Neuronal stem cell (in vitro differentiated cells): ENCODE results near the gene A2M.

Experiments used
- DNase-seq: peaks from one replicate; pipeline ENCODE4 v3.0.0-alpha.2; 2013; ENCODE audit warnings: low spot score
- H2AFZ ChIP-seq: one replicate; pipeline ENCODE4 v1.6.1; 2013; ENCODE audit warnings: mild to moderate bottlenecking, low read length, inconsistent platforms
- H2AK5ac ChIP-seq: 2 replicates; pipeline ENCODE4 v1.6.1; 2013; ENCODE audit warnings: low read depth, mild to moderate bottlenecking, inconsistent platforms, low read length, moderate library complexity, mixed read lengths
- H2BK120ac ChIP-seq: 2 replicates; pipeline ENCODE4 v1.6.1; 2013; ENCODE audit warnings: low read depth, mild to moderate bottlenecking, inconsistent platforms, low read length, moderate library complexity, mixed read lengths
- H2BK12ac ChIP-seq: one replicate; pipeline ENCODE4 v1.6.1; 2013; ENCODE audit warnings: low read length, inconsistent platforms
- H2BK15ac ChIP-seq: 2 replicates; pipeline ENCODE4 v1.6.1; 2013; ENCODE audit warnings: mild to moderate bottlenecking, low read length, inconsistent platforms, mixed read lengths
- H2BK5ac ChIP-seq: one replicate; pipeline ENCODE4 v1.6.1; 2013; ENCODE audit warnings: inconsistent platforms, mild to moderate bottlenecking, low read length, moderate library complexity
- H3K14ac ChIP-seq: one replicate; pipeline ENCODE4 v1.6.1; 2013; ENCODE audit warnings: low read length, inconsistent platforms
- H3K18ac ChIP-seq: 2 replicates; pipeline ENCODE4 v1.6.1; 2013; ENCODE audit warnings: low read length, inconsistent platforms
- H3K23ac ChIP-seq: 2 replicates; pipeline ENCODE4 v1.6.1; 2013; ENCODE audit warnings: low read depth, mild to moderate bottlenecking, mixed read lengths, low read length, inconsistent platforms; ENCODE audit not compliant: poor library complexity
- H3K27ac ChIP-seq: replicated peaks from 3 replicates; pipeline ENCODE4 v1.5.1; 2013; ENCODE audit warnings: low read length, inconsistent platforms
- H3K27me3 ChIP-seq, 3 experiments: 2 replicates each; pipeline ENCODE4 v1.6.1; 2013; ENCODE audit warnings: low read length in 3 of 3, mild to moderate bottlenecking in 2 of 3, inconsistent platforms in 1 of 3, low read depth in 1 of 3, mixed read lengths in 1 of 3, moderate library complexity in 1 of 3; ENCODE audit not compliant: control insufficient read depth in 3 of 3, insufficient read depth in 3 of 3
- H3K36me3 ChIP-seq, 2 donors: replicated peaks in 1 of 2; 2 replicates each; pipeline ENCODE4 v1.6.1; 2013; ENCODE audit warnings: low read length in 2 of 2; ENCODE audit not compliant: control insufficient read depth in 2 of 2, insufficient read depth in 2 of 2
- H3K4ac ChIP-seq: 2 replicates; pipeline ENCODE4 v1.6.1; 2013; ENCODE audit warnings: inconsistent platforms, mild to moderate bottlenecking, low read length, moderate library complexity
- H3K4me1 ChIP-seq, 2 donors: 1 replicate in 1 of 2; 2 replicates in 1 of 2; pipeline ENCODE4 v1.6.1; 2013; ENCODE audit warnings: low read length in 2 of 2, low read depth in 1 of 2; ENCODE audit not compliant: control insufficient read depth in 2 of 2, insufficient read depth in 1 of 2
- H3K4me2 ChIP-seq: one replicate; pipeline ENCODE4 v1.6.1; 2013; ENCODE audit warnings: mild to moderate bottlenecking, low read length, inconsistent platforms; ENCODE audit not compliant: insufficient read depth, poor library complexity, severe bottlenecking
- H3K4me3 ChIP-seq, 2 donors: 2 replicates each; pipeline ENCODE4 v1.5.1; 2013; ENCODE audit warnings: low read length in 2 of 2, mild to moderate bottlenecking in 2 of 2, inconsistent platforms in 1 of 2, moderate library complexity in 1 of 2
- H3K79me1 ChIP-seq: one replicate; pipeline ENCODE4 v1.6.1; 2013; ENCODE audit warnings: low read depth, mild to moderate bottlenecking, inconsistent platforms, low read length, moderate library complexity
- H3K9ac ChIP-seq: one replicate; pipeline ENCODE4 v1.6.1; 2013; ENCODE audit warnings: mild to moderate bottlenecking, low read depth, low read length, inconsistent platforms; ENCODE audit not compliant: poor library complexity
- H3K9me3 ChIP-seq, 2 donors: replicated peaks in 1 of 2; 2 replicates each; pipeline versions ENCODE3 to v1.6.1; 2013; ENCODE audit warnings: low read length in 2 of 2, mild to moderate bottlenecking in 2 of 2, inconsistent platforms in 1 of 2, low read depth in 1 of 2, mixed read lengths in 1 of 2, moderate library complexity in 1 of 2; ENCODE audit not compliant: control insufficient read depth in 2 of 2, insufficient read depth in 1 of 2
- H4K8ac ChIP-seq: one replicate; pipeline ENCODE4 v1.6.1; 2013; ENCODE audit warnings: low read depth, mild to moderate bottlenecking, inconsistent platforms, low read length, moderate library complexity
- H4K91ac ChIP-seq: one replicate; pipeline ENCODE4 v1.6.1; 2013; ENCODE audit warnings: low read length, low read depth, mild to moderate bottlenecking, inconsistent platforms; ENCODE audit not compliant: poor library complexity
- WGBS, 2 donors: extraction: QIAGEN DNeasy Blood & Tissue Kit; methylation state at CpG; one replicate each; pipeline ENCODE4 v1.1.7; 2013; ENCODE audit warnings: missing lambda C conversion rate in 2 of 2, mixed read lengths in 1 of 2; ENCODE audit not compliant: insufficient read length in 2 of 2, insufficient replicate concordance in 1 of 2; ENCODE audit errors: extremely low coverage in 2 of 2; 5-methylcytosine and 5-hydroxymethylcytosine counted together

Gene A2M

DNA sequence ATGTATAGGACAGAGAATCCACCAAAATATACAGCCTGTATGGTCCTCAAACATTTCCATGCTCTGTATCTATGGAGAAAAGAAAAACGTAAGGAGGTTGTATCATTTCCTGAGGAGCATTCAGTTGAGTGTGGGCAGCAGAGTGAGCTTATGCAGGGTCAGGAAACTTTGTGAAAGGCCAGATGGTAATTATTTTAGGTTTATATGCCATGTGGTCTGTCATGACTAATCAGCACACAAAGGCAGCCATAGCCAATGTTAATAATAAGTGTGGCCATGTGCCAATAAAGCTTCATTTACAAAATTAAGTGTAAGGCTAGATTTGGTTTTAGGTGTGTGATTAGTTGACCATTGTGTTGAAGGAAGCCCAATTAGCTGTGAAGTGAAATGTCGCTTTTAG lies 33.2 kb upstream of the A2M start:
- no peak overlapping the region for H2BK120ac ChIP-seq
- H3K23ac ChIP-seq = no peak overlapping the region
- H3K4me3 ChIP-seq = no peak overlapping the region
- no CpG with 5 or more reads among the region's 2 CpGs for WGBS, 2 donors
- no peak overlapping the region for H3K27ac ChIP-seq
- no peak overlapping the region for H3K14ac ChIP-seq
- H2BK12ac ChIP-seq = no peak overlapping the region
- H3K4me2 ChIP-seq = no peak overlapping the region
- H3K9me3 ChIP-seq = peaks cover 4 to 32% of the 10 kb centered on the region in 2 donors
- H2BK5ac ChIP-seq = no peak overlapping the region
- H4K8ac ChIP-seq = no peak overlapping the region
- H3K4ac ChIP-seq = no peak overlapping the region
- H3K27me3 ChIP-seq = no peaks in the 10 kb centered on the region
- no peak overlapping the region for H4K91ac ChIP-seq
- no peak for DNase-seq
- H2BK15ac ChIP-seq = no peak overlapping the region
- H2AK5ac ChIP-seq = no peak overlapping the region
- no peaks in the 10 kb centered on the region for H3K79me1 ChIP-seq
- H2AFZ ChIP-seq = no peak overlapping the region
- no peak overlapping the region for H3K9ac ChIP-seq
- no peaks in the 10 kb centered on the region for H3K4me1 ChIP-seq
- no peak overlapping the region for H3K18ac ChIP-seq
- H3K36me3 ChIP-seq = no peaks in the 10 kb centered on the region

DNA sequence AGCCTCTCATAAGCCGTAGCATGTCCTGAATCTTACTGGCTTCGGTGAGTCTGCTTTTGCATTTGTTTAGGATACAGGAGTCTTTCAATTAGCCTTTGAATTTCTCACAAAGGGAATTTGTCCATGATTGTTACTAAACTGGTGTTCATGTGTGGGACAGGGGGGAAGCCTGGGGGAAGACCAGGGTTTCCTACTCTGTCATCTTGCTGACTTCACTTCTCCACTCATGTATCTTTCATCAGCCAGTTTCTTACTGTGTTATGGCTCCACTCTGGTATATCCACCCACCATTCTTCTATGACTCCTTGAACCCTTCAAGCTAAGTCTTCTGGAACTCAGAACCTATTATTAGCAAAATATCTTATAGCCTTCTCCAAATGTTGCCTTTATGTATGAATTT lies 31.7 kb upstream of the A2M start:
- no peak overlapping the region for H3K27ac ChIP-seq
- no peak overlapping the region for H2BK12ac ChIP-seq
- no peak overlapping the region for H2BK15ac ChIP-seq
- no peak overlapping the region for H3K4ac ChIP-seq
- no peak overlapping the region for H3K18ac ChIP-seq
- H3K27me3 ChIP-seq = no peaks in the 10 kb centered on the region
- H2BK120ac ChIP-seq = no peak overlapping the region
- H3K9ac ChIP-seq = no peak overlapping the region
- no peak overlapping the region for H3K4me2 ChIP-seq
- H3K14ac ChIP-seq = no peak overlapping the region
- H3K4me3 ChIP-seq = no peak overlapping the region
- H3K4me1 ChIP-seq = no peaks in the 10 kb centered on the region
- no peak overlapping the region for H4K91ac ChIP-seq
- DNase-seq = no peak
- no peak overlapping the region for H4K8ac ChIP-seq
- WGBS, 2 donors = no CpG with 5 or more reads among the region's 2 CpGs
- no peak overlapping the region for H3K23ac ChIP-seq
- H3K9me3 ChIP-seq = peaks cover 10 to 45% of the 10 kb centered on the region in 2 donors
- no peaks in the 10 kb centered on the region for H3K79me1 ChIP-seq
- H2AFZ ChIP-seq = no peak overlapping the region
- no peaks in the 10 kb centered on the region for H3K36me3 ChIP-seq
- no peak overlapping the region for H2AK5ac ChIP-seq
- H2BK5ac ChIP-seq = no peak overlapping the region

DNA sequence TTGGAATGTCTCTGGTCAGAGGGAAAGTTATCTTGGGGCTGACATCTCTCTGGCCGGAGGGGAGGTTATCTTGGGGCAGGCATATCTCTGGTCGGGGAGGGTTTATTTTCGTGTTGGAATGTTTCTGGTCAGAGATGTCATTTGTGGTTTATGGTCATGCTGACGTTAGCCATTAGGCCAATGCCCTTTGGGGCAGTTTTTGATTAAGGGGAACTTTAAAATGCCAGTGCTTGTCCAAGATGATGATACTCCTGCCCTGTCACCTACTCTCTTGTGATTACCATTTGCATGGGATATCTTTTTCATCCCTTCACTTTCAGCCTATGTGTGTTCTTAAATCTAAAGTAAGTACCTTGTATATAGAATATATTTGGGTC lies 29.0 kb upstream of the A2M start:
- Histone ChIP-seq H4K8ac (no peak overlapping the region), H3K79me1 (no peaks in the 10 kb centered on the region), H2BK120ac (no peak overlapping the region), H2AFZ (no peak overlapping the region), H3K9ac (no peak overlapping the region), H3K14ac (no peak overlapping the region), H3K4me2 (no peak overlapping the region), H3K36me3 (no peaks in the 10 kb centered on the region), H2BK5ac (no peak overlapping the region), H3K23ac (no peak overlapping the region), H3K4ac (no peak overlapping the region), H4K91ac (no peak overlapping the region), H3K27ac (no peak overlapping the region), H2BK12ac (no peak overlapping the region), H3K9me3 (peaks cover 10 to 63% of the 10 kb centered on the region in 2 donors), H3K4me1 (no peaks in the 10 kb centered on the region), H2BK15ac (no peak overlapping the region), H3K18ac (no peak overlapping the region), H3K4me3 (no peak overlapping the region), H2AK5ac (no peak overlapping the region), H3K27me3 (no peaks in the 10 kb centered on the region)
- DNase-seq = no peak
- no CpG with 5 or more reads among the region's 4 CpGs for WGBS, 2 donors

DNA sequence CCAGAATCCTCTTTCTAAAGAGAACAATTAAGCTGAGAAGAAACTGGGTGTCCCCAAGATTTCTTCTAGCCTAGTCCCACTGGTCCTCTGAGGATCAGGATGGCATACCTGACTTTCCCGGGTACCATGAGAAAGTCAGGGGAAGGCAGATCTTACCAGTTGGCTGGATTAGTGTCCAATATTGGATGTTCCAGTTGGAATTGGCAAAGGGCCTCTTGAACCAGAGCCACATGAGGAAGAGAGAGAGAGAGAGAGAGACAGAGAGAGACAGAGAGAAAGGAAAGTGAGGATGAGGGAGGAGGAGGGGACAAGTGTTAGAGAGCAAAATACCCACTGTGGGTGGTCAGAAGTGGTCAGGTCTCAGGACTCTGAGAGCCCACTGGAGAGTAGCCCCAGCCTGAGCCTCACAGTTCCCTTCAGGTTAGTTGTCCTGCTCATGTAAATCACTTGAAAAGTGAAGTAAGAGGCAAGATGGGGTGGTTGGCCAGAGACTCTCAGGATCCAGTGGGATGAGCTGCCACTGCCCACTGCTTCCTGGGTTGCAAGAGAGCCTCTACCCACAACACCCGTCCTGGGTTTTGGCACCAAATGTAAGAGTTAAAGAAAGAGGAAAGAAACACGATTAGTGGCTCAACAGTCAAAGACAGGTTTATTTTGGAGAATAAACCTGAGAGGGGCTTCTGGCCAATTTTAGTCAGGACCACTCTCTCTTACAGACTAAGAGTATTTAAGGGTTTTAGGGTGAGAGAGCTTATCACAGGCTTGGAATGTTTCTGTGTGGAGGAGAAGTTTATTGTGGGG lies 28.4 kb upstream of the A2M start:
- Histone ChIP-seq H3K4me3 (no peak overlapping the region), H2BK120ac (no peak overlapping the region), H4K91ac (no peak overlapping the region), H4K8ac (no peak overlapping the region), H2BK5ac (no peak overlapping the region), H3K27me3 (no peaks in the 10 kb centered on the region), H2BK12ac (no peak overlapping the region), H3K4me1 (no peaks in the 10 kb centered on the region), H2BK15ac (no peak overlapping the region), H2AFZ (no peak overlapping the region), H3K4me2 (no peak overlapping the region), H3K79me1 (no peaks in the 10 kb centered on the region), H3K23ac (no peak overlapping the region), H3K18ac (no peak overlapping the region), H2AK5ac (no peak overlapping the region), H3K14ac (no peak overlapping the region), H3K4ac (no peak overlapping the region), H3K36me3 (no peaks in the 10 kb centered on the region), H3K9ac (no peak overlapping the region), H3K9me3 (peaks cover 10 to 69% of the 10 kb centered on the region in 2 donors), H3K27ac (no peak overlapping the region)
- WGBS, 2 donors = no CpG with 5 or more reads among the region's 3 CpGs
- DNase-seq = no peak
